HEK293 (cell line): ENCODE results near the gene CPNE8.

Experiments used
- CTCF ChIA-PET: fragments of 350-600 bp; formaldehyde crosslinking; extraction: SDS; loops from one replicate; lab custom pipeline; 2021; ENCODE audit warnings: antibody characterized with exemption; lab: Yijun Ruan, JAX
- POLR2A ChIA-PET: fragments of 300-600 bp; formaldehyde crosslinking; extraction: SDS; loops from one replicate; lab custom pipeline; 2020; ENCODE audit warnings: antibody characterized with exemption, inconsistent platforms; lab: Yijun Ruan, JAX
- H3K27ac ChIP-seq: fragments of 200-500 bp; sonication (Bioruptor generic); 2 replicates; pipeline ENCODE4 v1.5.1; 2014; ENCODE audit warnings: low read depth, low read length, control low read depth, inconsistent platforms; ENCODE audit errors: extremely low read depth
- H3K36me3 ChIP-seq, 2 experiments: fragments of 200-500 bp in 1 of 2; sonication (Bioruptor generic) in 1 of 2; 1 replicate in 1 of 2; 2 replicates in 1 of 2; pipeline ENCODE4 v1.5.1; 2014 to 2017; ENCODE audit warnings: inconsistent platforms in 2 of 2, low read length in 2 of 2; ENCODE audit not compliant: control insufficient read depth in 2 of 2, insufficient read depth in 1 of 2
- H3K4me1 ChIP-seq: fragments of 200-500 bp; sonication (Bioruptor generic); 2 replicates; pipeline ENCODE4 v1.5.1; 2014; ENCODE audit warnings: mild to moderate bottlenecking, low read length, inconsistent platforms; ENCODE audit not compliant: control insufficient read depth, insufficient read depth
- H3K4me3 ChIP-seq: 2 replicates; pipeline ENCODE4 v1.5.1; 2011; ENCODE audit warnings: low read depth, mild to moderate bottlenecking, control low read depth, low read length, moderate library complexity
- H3K9me3 ChIP-seq: fragments of 200-500 bp; sonication (Bioruptor generic); 2 replicates; pipeline ENCODE4 v1.5.1; 2014; ENCODE audit warnings: low read depth, low read length, inconsistent platforms; ENCODE audit not compliant: control insufficient read depth, insufficient read depth
- ELK4 ChIP-seq: IDR thresholded peaks from 2 replicates; pipeline ENCODE4 v1.6.1; 2011; ENCODE audit warnings: mild to moderate bottlenecking, low read depth, low read length, borderline replicate concordance
- FEZF1 ChIP-seq: fragments of 450-650 bp; formaldehyde crosslinking; IDR thresholded peaks from 2 replicates; pipeline ENCODE4 v1.5.1; 2016; ENCODE audit warnings: missing biosample characterization, missing genetic modification characterization
- KLF17 ChIP-seq: fragments of 450-650 bp; formaldehyde crosslinking; IDR thresholded peaks from 2 replicates; pipeline ENCODE4 v1.5.1; 2016; ENCODE audit warnings: missing biosample characterization, missing genetic modification characterization
- MZF1 ChIP-seq: fragments of 450-650 bp; formaldehyde crosslinking; IDR thresholded peaks from 2 replicates; pipeline ENCODE4 v1.5.1; 2017; ENCODE audit warnings: missing biosample characterization, missing genetic modification characterization, borderline replicate concordance
- REST ChIP-seq: fragments of 450-650 bp; formaldehyde crosslinking; IDR thresholded peaks from 2 replicates; pipeline ENCODE4 v1.5.1; 2016; ENCODE audit warnings: missing biosample characterization, missing genetic modification characterization
- ZBTB11 ChIP-seq: fragments of 450-650 bp; formaldehyde crosslinking; conservative IDR thresholded peaks from 2 replicates; pipeline ENCODE4 v1.5.1; 2016; ENCODE audit warnings: low read depth, missing biosample characterization, missing genetic modification characterization
- ZIC2 ChIP-seq: fragments of 450-650 bp; formaldehyde crosslinking; IDR thresholded peaks from 2 replicates; pipeline ENCODE4 v1.5.1; 2016; ENCODE audit warnings: missing biosample characterization, missing genetic modification characterization
- ZNF133 ChIP-seq: fragments of 450-650 bp; formaldehyde crosslinking; IDR thresholded peaks from 2 replicates; pipeline ENCODE4 v1.5.1; 2016; ENCODE audit warnings: missing biosample characterization, missing genetic modification characterization
- ZNF174 ChIP-seq: fragments of 450-650 bp; formaldehyde crosslinking; IDR thresholded peaks from 2 replicates; pipeline ENCODE4 v1.5.0; 2017; ENCODE audit warnings: missing biosample characterization, mild to moderate bottlenecking, missing genetic modification characterization
- ZNF23 ChIP-seq: fragments of 450-650 bp; formaldehyde crosslinking; IDR thresholded peaks from 2 replicates; pipeline ENCODE4 v1.5.1; 2016; ENCODE audit warnings: missing biosample characterization, missing genetic modification characterization, borderline replicate concordance
- ZNF239 ChIP-seq: fragments of 450-650 bp; formaldehyde crosslinking; IDR thresholded peaks from 2 replicates; pipeline ENCODE4 v1.5.1; 2016; ENCODE audit warnings: missing biosample characterization, missing genetic modification characterization
- ZNF530 ChIP-seq: fragments of 450-650 bp; formaldehyde crosslinking; IDR thresholded peaks from 2 replicates; pipeline ENCODE4 v1.5.1; 2016; ENCODE audit warnings: low read depth, missing biosample characterization, missing genetic modification characterization
- ZNF585B ChIP-seq: fragments of 450-650 bp; formaldehyde crosslinking; IDR thresholded peaks from 2 replicates; pipeline ENCODE4 v1.5.1; 2016; ENCODE audit warnings: missing biosample characterization, missing genetic modification characterization
- ZNF621 ChIP-seq: fragments of 450-650 bp; formaldehyde crosslinking; IDR thresholded peaks from 2 replicates; pipeline ENCODE4 v1.5.1; 2017; ENCODE audit warnings: missing biosample characterization, missing genetic modification characterization
- ZNF623 ChIP-seq: fragments of 450-650 bp; formaldehyde crosslinking; IDR thresholded peaks from 2 replicates; pipeline ENCODE4 v1.5.1; 2016; ENCODE audit warnings: missing biosample characterization, missing genetic modification characterization
- ZNF626 ChIP-seq: fragments of 450-650 bp; sonication (Bioruptor Pico); formaldehyde crosslinking; IDR thresholded peaks from 2 replicates; pipeline ENCODE4 v1.5.1; 2018; ENCODE audit warnings: missing biosample characterization, missing genetic modification characterization, inconsistent platforms
- ZNF629 ChIP-seq: fragments of 450-650 bp; formaldehyde crosslinking; IDR thresholded peaks from 2 replicates; pipeline ENCODE4 v1.5.1; 2017; ENCODE audit warnings: missing biosample characterization, missing genetic modification characterization
- ZNF639 ChIP-seq: fragments of 450-650 bp; formaldehyde crosslinking; IDR thresholded peaks from 2 replicates; pipeline ENCODE4 v1.5.1; 2016; ENCODE audit warnings: missing biosample characterization, missing genetic modification characterization
- ZNF664 ChIP-seq: fragments of 450-650 bp; formaldehyde crosslinking; IDR thresholded peaks from 2 replicates; pipeline ENCODE4 v1.5.1; 2016; ENCODE audit warnings: missing biosample characterization, missing genetic modification characterization
- ZSCAN30 ChIP-seq: fragments of 450-650 bp; IDR thresholded peaks from 2 replicates; pipeline ENCODE4 v1.5.1; 2018; ENCODE audit warnings: missing biosample characterization, mild to moderate bottlenecking, missing genetic modification characterization, moderate library complexity
- ZSCAN4 ChIP-seq: fragments of 450-650 bp; formaldehyde crosslinking; IDR thresholded peaks from 2 replicates; pipeline ENCODE4 v1.5.1; 2017; ENCODE audit warnings: missing biosample characterization, missing genetic modification characterization

The CPNE8 gene

GRCh38 chr12:38880288-38880687 lies 25.1 kb downstream of the CPNE8 start:
- TF ChIP-seq FEZF1 (tag by site-specific recombination) (no peak), ZNF23 (tag by site-specific recombination) (no peak), ZNF621 (no peak), ZBTB11 (tag by site-specific recombination) (no peak), KLF17 (no peak), ELK4 (no peak), ZNF530 (no peak), ZIC2 (no peak), ZNF174 (tag by site-specific recombination) (no peak), ZSCAN30 (tag by site-specific recombination) (no peak), ZNF133 (tag by site-specific recombination) (no peak), REST (tag by site-specific recombination) (no peak), MZF1 (tag by site-specific recombination) (no peak), ZNF585B (no peak), ZNF639 (no peak)
- Histone ChIP-seq H3K9me3 (no peaks in the 10 kb centered on the region), H3K27ac (no peak overlapping the region), H3K36me3 (no peaks in the 10 kb centered on the region), H3K4me3 (no peak overlapping the region), H3K4me1 (no peaks in the 10 kb centered on the region)
- ChIA-PET CTCF (no interaction called here), POLR2A (no interaction called here)

GRCh38 chr12:38878986-38879385 lies 26.4 kb downstream of the CPNE8 start:
- ChIA-PET CTCF (interaction anchor here (0.7 kb wide), 1 partner anchor 17 kb away, joined by 3 read pairs; no protein-coding TSS in a partner anchor), POLR2A (no interaction called here)
- H3K4me1 ChIP-seq, result no peaks in the 10 kb centered on the region
- H3K36me3 ChIP-seq, result no peaks in the 10 kb centered on the region; a peak in 1 of 3 replicates
- no peak overlapping the region for H3K4me3 ChIP-seq
- H3K27ac ChIP-seq, result no peak overlapping the region
- no peaks in the 10 kb centered on the region for H3K9me3 ChIP-seq
- TF ChIP-seq ZNF239 (tag by site-specific recombination) (no peak), REST (tag by site-specific recombination) (no peak), ZSCAN4 (no peak), ZNF626 (tag by site-specific recombination) (no peak), ZNF629 (tag by site-specific recombination) (no peak), ZNF623 (tag by site-specific recombination) (no peak), ZNF664 (no peak)
